ENCODE results near the gene PRKD1.

- no peak for TF ChIP-seq CTCF (conservative IDR thresholded peaks at IDR 0.05; ENCODE audit: low read length)
- TF ChIP-seq EZH2phosphoT487 (IDR thresholded peaks at IDR 0.05; ENCODE audit: borderline replicate concordance) = no peak
Observed at GRCh38 chr14:29926228-29926627, 1.4 kb downstream of the PRKD1 start.
